ACHN (cell line): ENCODE measurements around the gene CSK.

Experiments
- DNase-seq: peaks from one replicate; pipeline ENCODE4 v3.0.0-alpha.2; 2015
- in situ Hi-C: cut with HindIII; loops from 2 replicates; pipeline ENCODE4 v1.10.0; 2017; ENCODE audit warnings: low sequenced_read_pairs, low pct_ligation_motif_present, low pct_unique_long_range_greater_than_20kb

CSK gene

GRCh38 chr15:74815121-74815934, 33.4 kb downstream of the CSK start:
- no peak for DNase-seq
- in situ Hi-C loops: no loop called here

DNA sequence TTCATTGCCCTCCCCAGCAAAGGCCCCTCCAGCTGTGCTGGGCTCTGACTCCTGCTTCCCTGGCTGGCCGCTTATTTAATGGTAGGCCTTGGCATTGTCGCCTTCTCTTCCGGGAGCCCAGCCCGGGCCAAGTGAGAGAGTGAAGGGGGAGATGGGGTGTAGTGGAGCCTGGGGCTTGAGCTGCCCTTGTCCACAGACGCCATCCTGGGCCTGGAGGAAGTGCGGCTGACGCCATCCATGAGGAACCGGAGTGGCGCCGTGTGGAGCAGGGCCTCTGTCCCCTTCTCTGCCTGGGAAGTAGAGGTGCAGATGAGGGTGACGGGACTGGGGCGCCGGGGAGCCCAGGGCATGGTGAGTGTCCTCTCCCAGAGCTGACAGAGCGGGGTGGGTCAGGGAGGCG, 34.1 kb downstream of the CSK start:
- in situ Hi-C loops: no loop called here
- DNase-seq: no peak

DNA sequence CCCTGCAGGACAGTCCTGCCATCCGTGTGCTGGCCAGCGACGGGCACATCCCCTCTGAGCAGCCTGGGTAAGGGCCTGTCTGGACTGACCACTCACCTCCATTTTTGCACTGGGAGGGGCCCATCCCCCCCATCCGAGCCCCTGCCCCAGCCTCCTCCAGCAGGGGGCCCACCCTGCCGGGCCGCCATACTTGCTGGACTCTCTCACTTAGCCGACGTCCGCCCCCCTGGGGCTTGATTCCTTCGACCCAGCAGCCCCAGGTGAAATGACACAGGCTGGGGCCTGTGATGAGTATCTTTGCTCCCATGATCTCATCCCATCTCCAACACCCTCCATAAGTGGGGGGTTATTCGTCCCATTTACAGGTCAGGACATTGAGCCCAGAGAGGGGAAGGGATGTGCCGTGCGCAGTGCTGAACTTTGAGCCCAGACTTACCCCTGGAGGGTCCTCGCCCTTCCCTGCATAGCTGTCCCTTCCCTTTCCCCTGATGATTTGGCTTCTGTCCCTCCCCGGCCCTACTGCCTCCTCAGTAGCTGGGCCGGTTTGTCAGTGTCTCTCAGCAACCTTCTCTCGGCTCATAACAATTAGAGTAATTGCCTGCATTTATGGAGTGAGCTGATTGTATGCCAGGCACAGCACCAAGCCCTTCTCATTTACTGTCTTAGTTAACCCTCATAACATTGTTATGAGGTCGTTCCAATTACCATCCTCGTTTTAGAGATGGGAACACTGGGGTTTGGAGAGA, 34.9 kb downstream of the CSK start:
- in situ Hi-C loops: no loop called here
- no peak for DNase-seq

DNA sequence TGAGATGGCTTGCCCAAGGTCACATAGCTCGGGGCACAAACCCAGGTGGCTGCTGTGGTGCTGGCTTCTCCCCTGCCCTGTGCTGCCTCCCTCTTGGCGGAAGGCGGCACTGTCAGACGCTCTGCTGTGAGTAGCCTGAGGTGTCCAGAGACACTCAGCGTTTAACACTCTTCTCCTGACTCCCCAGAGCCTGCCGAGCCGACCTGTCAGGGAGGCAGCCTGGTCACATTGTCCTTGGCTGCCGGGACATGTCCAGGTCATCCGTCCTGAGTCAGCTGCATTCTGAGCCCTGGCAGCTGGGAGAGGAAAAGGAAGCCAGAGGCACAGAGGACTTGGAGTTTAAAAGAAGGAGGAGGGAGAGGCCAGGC, 35.5 kb downstream of the CSK start:
- in situ Hi-C loops: no loop called here

DNA sequence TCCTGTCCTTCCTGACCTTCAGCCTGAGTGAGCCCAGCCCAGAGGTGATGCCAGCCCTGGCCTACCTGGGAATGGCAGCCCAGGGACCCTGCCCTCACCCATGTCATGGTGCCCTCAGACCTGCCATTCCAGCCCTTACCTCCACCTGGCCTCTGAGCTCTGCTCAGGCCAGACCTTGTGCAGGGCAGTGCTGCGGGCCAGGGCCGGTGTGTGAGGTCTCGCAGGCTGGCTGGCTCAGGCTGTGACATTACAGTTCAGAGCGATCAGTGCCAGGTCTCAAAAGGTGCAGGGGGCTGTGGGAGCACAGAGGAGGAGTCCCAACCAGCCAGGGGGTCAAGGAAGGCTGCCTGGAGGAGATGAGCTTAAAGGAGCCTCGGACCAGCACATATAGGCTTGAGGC, 38.2 kb downstream of the CSK start:
- in situ Hi-C loops: no loop called here

More for the DNA sequence above, 35.5 kb downstream of the CSK start:
- no peak for DNase-seq

GRCh38 chr15:74821091-74821789, 39.4 kb downstream of the CSK start:
- no peak for DNase-seq
- in situ Hi-C loops: no loop called here

More for the DNA sequence above, 38.2 kb downstream of the CSK start:
- DNase-seq: no peak

DNA sequence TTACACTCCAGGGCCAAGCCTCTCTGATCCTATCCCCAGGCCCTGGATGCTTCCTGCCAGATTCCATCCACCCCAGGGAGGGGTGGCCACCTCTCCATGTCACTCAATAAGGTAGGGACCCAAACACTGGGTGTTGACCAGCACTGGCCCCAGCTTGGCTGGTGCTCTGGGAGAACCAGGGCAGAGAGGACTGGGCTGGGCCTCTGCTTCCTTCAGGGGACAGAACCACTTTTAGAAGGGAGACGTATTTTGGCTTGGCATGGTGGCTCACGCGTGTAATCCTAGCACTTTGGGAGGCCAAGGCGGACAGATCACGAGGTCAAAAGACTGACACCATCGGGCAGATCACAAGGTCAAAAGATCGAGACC, 39.9 kb downstream of the CSK start:
- DNase-seq: no peak
- in situ Hi-C loops: no loop called here

GRCh38 chr15:74822233-74822632, 40.4 kb downstream of the CSK start:
- DNase-seq: no peak
- in situ Hi-C loops: no loop called here

- in situ Hi-C loops: no loop called here
- no peak for DNase-seq
Measured at GRCh38 chr15:74823324-74823723, 41.4 kb downstream of the CSK start.

GRCh38 chr15:74824976-74825375, 43.1 kb downstream of the CSK start:
- in situ Hi-C loops: no loop called here
- DNase-seq: no peak

- no peak for DNase-seq
- in situ Hi-C loops: no loop called here
Measured at GRCh38 chr15:74825866-74826265, 44.0 kb downstream of the CSK start.

DNA sequence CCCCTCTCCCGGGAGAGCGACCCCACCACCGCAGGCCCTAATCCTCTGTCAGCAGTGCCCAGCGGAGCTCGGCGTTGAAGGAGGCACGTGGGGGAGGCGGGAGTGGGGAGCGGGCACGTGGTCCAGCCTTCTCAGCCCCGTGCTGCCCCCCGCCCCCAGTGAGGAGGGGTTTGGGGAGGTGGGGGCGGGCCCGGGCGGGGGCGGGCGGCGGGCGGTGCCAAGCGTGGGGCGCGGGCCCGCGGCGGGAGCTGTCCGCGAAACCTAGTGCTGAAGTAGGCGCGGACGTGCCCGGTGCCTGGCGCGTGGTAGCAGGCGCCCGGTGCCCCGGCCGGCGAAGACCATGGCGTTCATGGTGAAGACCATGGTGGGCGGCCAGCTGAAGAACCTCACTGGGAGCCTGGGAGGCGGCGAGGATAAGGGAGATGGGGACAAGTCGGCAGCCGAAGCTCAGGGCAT, 44.5 kb downstream of the CSK start, which contains the start of gene CPLX3:
Gene CPLX3, plus strand, starts transcription at position 264 of the 456 bp plus-strand sequence. Its CDS starts 77 bp downstream, at position 341.
- DNase-seq: peak; percentile 6
- in situ Hi-C loops: no loop called here

DNA sequence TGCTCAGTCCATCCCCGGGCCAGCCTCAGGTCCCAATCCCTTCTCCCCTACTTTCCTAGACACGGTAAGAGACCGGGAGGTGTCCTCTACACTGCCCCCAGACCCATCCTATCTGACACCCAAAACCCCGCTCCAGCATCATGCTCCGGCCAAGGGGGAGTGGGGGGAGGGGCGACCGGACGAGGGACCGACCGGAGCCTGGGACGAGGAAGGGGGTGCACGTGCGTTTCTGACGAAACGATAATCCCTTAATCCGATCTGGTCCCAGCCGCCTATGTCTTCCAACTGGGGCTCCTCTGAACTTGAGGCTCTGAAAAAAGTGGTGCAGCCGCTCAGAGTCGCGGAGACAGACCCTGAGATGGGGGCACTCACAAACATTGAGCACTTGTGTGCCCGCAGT, 45.0 kb downstream of the CSK start:
- no peak for DNase-seq
- in situ Hi-C loops: no loop called here

DNA sequence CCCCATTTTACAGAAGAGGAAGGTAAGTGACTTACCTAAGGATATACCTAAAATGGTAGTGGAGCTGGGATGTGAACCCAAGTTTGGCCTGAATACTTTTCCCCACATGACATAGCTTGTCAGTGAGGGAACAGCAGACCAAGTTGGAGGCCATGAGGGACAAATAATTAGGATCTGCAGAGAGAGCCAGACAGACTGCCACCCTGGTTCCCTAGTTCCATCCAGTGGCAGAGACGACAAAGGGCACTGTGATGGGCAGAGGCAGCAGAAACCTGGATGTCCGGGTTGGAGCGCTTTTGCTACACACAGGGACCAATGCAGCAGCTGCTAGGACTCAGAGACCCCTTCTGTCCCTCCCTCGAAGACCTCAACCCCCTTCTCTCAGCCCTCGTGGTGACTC, 45.7 kb downstream of the CSK start:
- no peak for DNase-seq
- in situ Hi-C loops: no loop called here

- in situ Hi-C loops: no loop called here
- DNase-seq: no peak
Measured at GRCh38 chr15:74828835-74829234, 47.0 kb downstream of the CSK start.

GRCh38 chr15:74829486-74829885, 47.6 kb downstream of the CSK start:
- no peak for DNase-seq
- in situ Hi-C loops: no loop called here

- in situ Hi-C loops: no loop called here
- DNase-seq: no peak
Measured at GRCh38 chr15:74829991-74830390, 48.1 kb downstream of the CSK start.

DNA sequence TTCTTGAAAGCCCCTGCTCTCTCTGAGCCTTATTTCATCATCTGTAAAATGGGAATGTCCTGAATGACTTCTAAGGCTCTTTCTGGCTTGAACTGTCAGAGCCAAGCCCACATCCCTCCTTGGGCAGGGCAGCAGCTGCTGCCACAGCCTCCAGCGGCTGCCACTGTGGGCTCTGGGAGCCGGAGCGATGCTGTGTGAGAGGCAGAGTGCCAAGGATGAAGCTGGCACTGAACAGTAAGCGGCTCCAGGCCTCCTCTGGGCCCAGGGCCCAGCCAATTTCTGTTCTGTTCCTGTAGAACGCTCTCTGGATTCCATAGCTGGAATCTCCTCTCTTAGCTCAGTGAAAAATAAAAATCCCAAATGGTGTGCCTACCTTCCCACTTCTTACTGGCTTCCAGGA, 49.0 kb downstream of the CSK start:
- DNase-seq: no peak
- in situ Hi-C loops: no loop called here

GRCh38 chr15:74831813-74832495, 50.1 kb downstream of the CSK start:
- in situ Hi-C loops: no loop called here
- DNase-seq: no peak
